Liver (tissue), 9 donors: ENCODE data around the gene GALNTL6. TPM values are rescaled to one million over a fixed set of nuclear protein-coding genes. Genes with fewer than 3 reads are reported as not detected.

Source experiments
- DNase-seq: peaks from one replicate; pipeline ENCODE4 v3.0.0-alpha.2; 2017; ENCODE audit warnings: low spot score
- H3K27ac ChIP-seq, 2 donors: one replicate each; pipeline ENCODE4 v1.7.0; 2013; ENCODE audit warnings: inconsistent platforms in 2 of 2, low read length in 2 of 2, control low read depth in 1 of 2, low read depth in 1 of 2, mild to moderate bottlenecking in 1 of 2
- H3K27me3 ChIP-seq, 4 donors: one replicate each; pipeline versions ENCODE4 v1.6.1 to v1.7.0; 2013; ENCODE audit warnings: low read length in 3 of 4, inconsistent platforms in 1 of 4, mild to moderate bottlenecking in 1 of 4, moderate library complexity in 1 of 4; ENCODE audit not compliant: control insufficient read depth in 4 of 4, insufficient read depth in 4 of 4
- H3K36me3 ChIP-seq, 4 donors: one replicate each; pipeline versions ENCODE4 v1.6.1 to v1.7.0; 2013; ENCODE audit warnings: low read length in 3 of 4, mild to moderate bottlenecking in 3 of 4, low read depth in 1 of 4, moderate library complexity in 1 of 4; ENCODE audit not compliant: control insufficient read depth in 4 of 4, insufficient read depth in 3 of 4
- H3K4me1 ChIP-seq, 4 donors: one replicate each; pipeline versions ENCODE4 v1.6.1 to v1.7.0; 2013; ENCODE audit warnings: low read length in 3 of 4, mild to moderate bottlenecking in 3 of 4, moderate library complexity in 1 of 4; ENCODE audit not compliant: control insufficient read depth in 4 of 4, insufficient read depth in 4 of 4
- H3K4me3 ChIP-seq, 3 donors: one replicate each; pipeline versions ENCODE4 v1.6.1 to v1.7.0; 2013; ENCODE audit warnings: low read length in 3 of 3, control low read depth in 1 of 3, low read depth in 1 of 3, mild to moderate bottlenecking in 1 of 3
- H3K9ac ChIP-seq, 2 donors: one replicate each; pipeline ENCODE4 v1.7.0; 2013; ENCODE audit warnings: low read length in 2 of 2, mild to moderate bottlenecking in 2 of 2, moderate library complexity in 2 of 2, control low read depth in 1 of 2, low read depth in 1 of 2
- H3K9me3 ChIP-seq, 4 donors: one replicate each; pipeline versions ENCODE4 v1.6.1 to v1.7.0; 2013; ENCODE audit warnings: low read length in 3 of 4; ENCODE audit not compliant: control insufficient read depth in 4 of 4
- EGR1 ChIP-seq, 2 donors: IDR thresholded peaks; 2 replicates each; pipeline ENCODE4 v1.6.1; 2016 to 2018; ENCODE audit warnings: antibody characterized with exemption in 2 of 2, low read depth in 2 of 2
- FOXA1 ChIP-seq: IDR thresholded peaks from 2 replicates; pipeline ENCODE4 v1.6.1; 2016; ENCODE audit warnings: antibody characterized with exemption
- FOXA2 ChIP-seq: IDR thresholded peaks from 2 replicates; pipeline ENCODE4 v1.6.1; 2016; ENCODE audit warnings: antibody characterized with exemption
- GABPA ChIP-seq, 2 donors: IDR thresholded peaks in 1 of 2; conservative IDR thresholded peaks in 1 of 2; 2 replicates each; pipeline ENCODE4 v1.6.1; 2016; ENCODE audit warnings: antibody characterized with exemption in 2 of 2, mild to moderate bottlenecking in 1 of 2, moderate library complexity in 1 of 2
- HNF4A ChIP-seq, 2 donors: conservative IDR thresholded peaks; 2 replicates each; pipeline ENCODE4 v1.6.1; 2016; ENCODE audit warnings: antibody characterized with exemption in 2 of 2, mild to moderate bottlenecking in 2 of 2
- HNF4G ChIP-seq: IDR thresholded peaks from 2 replicates; pipeline ENCODE4 v1.6.1; 2016; ENCODE audit warnings: antibody characterized with exemption
- JUND ChIP-seq, 2 donors: IDR thresholded peaks; 2 replicates each; pipeline ENCODE4 v1.6.1; 2016; ENCODE audit warnings: antibody characterized with exemption in 2 of 2
- NR2F2 ChIP-seq: IDR thresholded peaks from 2 replicates; pipeline ENCODE4 v1.6.1; 2016; ENCODE audit warnings: antibody characterized with exemption
- RAD21 ChIP-seq, 2 donors: IDR thresholded peaks; 2 replicates each; pipeline ENCODE4 v1.6.1; 2016; ENCODE audit warnings: antibody characterized with exemption in 2 of 2, mild to moderate bottlenecking in 2 of 2
- RXRA ChIP-seq, 2 donors: IDR thresholded peaks; 2 replicates each; pipeline ENCODE4 v1.6.1; 2017 to 2018; ENCODE audit warnings: antibody characterized with exemption in 2 of 2, mild to moderate bottlenecking in 1 of 2
- SP1 ChIP-seq: IDR thresholded peaks from 2 replicates; pipeline ENCODE4 v1.6.1; 2018; ENCODE audit warnings: antibody characterized with exemption, mild to moderate bottlenecking
- TAF1 ChIP-seq: conservative IDR thresholded peaks from 2 replicates; pipeline ENCODE4 v1.6.1; 2016; ENCODE audit warnings: antibody characterized with exemption, mild to moderate bottlenecking
- YY1 ChIP-seq: IDR thresholded peaks from 2 replicates; pipeline ENCODE4 v1.6.1; 2016; ENCODE audit warnings: antibody characterized with exemption, mild to moderate bottlenecking
- WGBS: extraction: QIAGEN DNeasy Blood & Tissue Kit; methylation state at CpG from one replicate; pipeline ENCODE4 v1.1.7; 2013; 5-methylcytosine and 5-hydroxymethylcytosine counted together
- polyA plus RNA-seq, 2 donors: library from polyadenylated mRNA; stranded (reverse) in 1 of 2; unstranded in 1 of 2; fragments of 200-250 nt in 1 of 2; fragments of >200 nt in 1 of 2; fragmentation: Nextera tagmentation in 1 of 2; extraction: Ambion mirVana in 1 of 2; gene quantifications; one replicate each; pipeline versions ENCODE4 v1.2.1 to v1.2.3, GENCODE V29; 2013 to 2015
- total RNA-seq, 2 donors: library from RNA; depleted of rRNA; stranded (reverse); fragments of >200 nt; gene quantifications; one replicate each; pipeline ENCODE4 v1.2.3, GENCODE V29; 2014
- TF ChIP-seq, protein P1 (sequence below): fragments of 150-350 bp; IDR thresholded peaks from 2 replicates; pipeline ENCODE4 v1.5.1; 2017; ENCODE audit warnings: improper control_type of control experiment, low read depth, low read length; ENCODE audit not compliant: missing input control
- TF ChIP-seq, protein P2 (sequence below): IDR thresholded peaks from 2 replicates; pipeline ENCODE4 v1.6.1; 2016; ENCODE audit warnings: antibody characterized with exemption
- TF ChIP-seq, protein P3 (sequence below): IDR thresholded peaks from 2 replicates; pipeline ENCODE4 v1.6.1; 2016; ENCODE audit warnings: antibody characterized with exemption
- TF ChIP-seq, protein P4 (sequence below): IDR thresholded peaks from 2 replicates; pipeline ENCODE4 v1.6.1; 2016; ENCODE audit warnings: antibody characterized with exemption, mild to moderate bottlenecking
- donor health status: healthy.
- donor health status: healthy.
- donor health status: healthy.
- donor health status: healthy.
- donor health status: healthy.

Gene GALNTL6
- total and polyA plus RNA-seq, 4 donors: 0.06 to 0.08 TPM; not detected in 2

DNA sequence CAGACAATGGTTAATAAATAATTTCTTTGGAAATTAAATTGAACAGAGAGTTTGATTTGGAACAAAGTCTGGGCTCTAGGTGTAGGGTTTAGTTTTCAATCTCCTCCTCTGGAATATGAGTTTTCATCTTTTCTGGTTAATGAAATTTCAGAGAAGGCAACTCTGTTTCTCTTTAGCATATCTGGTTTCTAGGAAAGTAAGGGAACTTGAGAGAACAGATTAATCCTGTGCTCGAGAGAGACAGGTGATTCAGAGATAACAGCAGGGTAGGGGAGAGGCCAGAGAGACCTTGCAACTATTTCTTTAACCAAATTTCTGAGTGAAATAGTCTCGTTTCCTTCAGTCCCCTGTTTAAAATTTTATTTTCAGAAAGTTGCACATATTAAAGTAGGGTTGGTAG, 275.4 kb downstream of the GALNTL6 start:
- no peaks in the 10 kb centered on the region for H3K4me1 ChIP-seq
- no peaks in the 10 kb centered on the region for H3K27me3 ChIP-seq
- TF ChIP-seq TAF1: no peak
- no peak for TF ChIP-seq FOXA2
- TF ChIP-seq, protein P1, sequence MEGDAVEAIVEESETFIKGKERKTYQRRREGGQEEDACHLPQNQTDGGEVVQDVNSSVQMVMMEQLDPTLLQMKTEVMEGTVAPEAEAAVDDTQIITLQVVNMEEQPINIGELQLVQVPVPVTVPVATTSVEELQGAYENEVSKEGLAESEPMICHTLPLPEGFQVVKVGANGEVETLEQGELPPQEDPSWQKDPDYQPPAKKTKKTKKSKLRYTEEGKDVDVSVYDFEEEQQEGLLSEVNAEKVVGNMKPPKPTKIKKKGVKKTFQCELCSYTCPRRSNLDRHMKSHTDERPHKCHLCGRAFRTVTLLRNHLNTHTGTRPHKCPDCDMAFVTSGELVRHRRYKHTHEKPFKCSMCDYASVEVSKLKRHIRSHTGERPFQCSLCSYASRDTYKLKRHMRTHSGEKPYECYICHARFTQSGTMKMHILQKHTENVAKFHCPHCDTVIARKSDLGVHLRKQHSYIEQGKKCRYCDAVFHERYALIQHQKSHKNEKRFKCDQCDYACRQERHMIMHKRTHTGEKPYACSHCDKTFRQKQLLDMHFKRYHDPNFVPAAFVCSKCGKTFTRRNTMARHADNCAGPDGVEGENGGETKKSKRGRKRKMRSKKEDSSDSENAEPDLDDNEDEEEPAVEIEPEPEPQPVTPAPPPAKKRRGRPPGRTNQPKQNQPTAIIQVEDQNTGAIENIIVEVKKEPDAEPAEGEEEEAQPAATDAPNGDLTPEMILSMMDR: no peak
- no peak for TF ChIP-seq GABPA (IDR thresholded peaks at IDR 0.05 in 1 of 2, conservative IDR thresholded peaks at IDR 0.05 in 1 of 2)
- TF ChIP-seq NR2F2: no peak
- TF ChIP-seq RXRA (IDR thresholded peaks at IDR 0.05): no peak
- TF ChIP-seq SP1: no peak
- TF ChIP-seq, protein P2, sequence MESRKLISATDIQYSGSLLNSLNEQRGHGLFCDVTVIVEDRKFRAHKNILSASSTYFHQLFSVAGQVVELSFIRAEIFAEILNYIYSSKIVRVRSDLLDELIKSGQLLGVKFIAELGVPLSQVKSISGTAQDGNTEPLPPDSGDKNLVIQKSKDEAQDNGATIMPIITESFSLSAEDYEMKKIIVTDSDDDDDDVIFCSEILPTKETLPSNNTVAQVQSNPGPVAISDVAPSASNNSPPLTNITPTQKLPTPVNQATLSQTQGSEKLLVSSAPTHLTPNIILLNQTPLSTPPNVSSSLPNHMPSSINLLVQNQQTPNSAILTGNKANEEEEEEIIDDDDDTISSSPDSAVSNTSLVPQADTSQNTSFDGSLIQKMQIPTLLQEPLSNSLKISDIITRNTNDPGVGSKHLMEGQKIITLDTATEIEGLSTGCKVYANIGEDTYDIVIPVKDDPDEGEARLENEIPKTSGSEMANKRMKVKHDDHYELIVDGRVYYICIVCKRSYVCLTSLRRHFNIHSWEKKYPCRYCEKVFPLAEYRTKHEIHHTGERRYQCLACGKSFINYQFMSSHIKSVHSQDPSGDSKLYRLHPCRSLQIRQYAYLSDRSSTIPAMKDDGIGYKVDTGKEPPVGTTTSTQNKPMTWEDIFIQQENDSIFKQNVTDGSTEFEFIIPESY: no peak
- TF ChIP-seq, protein P3, sequence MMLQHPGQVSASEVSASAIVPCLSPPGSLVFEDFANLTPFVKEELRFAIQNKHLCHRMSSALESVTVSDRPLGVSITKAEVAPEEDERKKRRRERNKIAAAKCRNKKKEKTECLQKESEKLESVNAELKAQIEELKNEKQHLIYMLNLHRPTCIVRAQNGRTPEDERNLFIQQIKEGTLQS: no peak
- TF ChIP-seq RAD21 (IDR thresholded peaks at IDR 0.05): no peak
- no peak for TF ChIP-seq YY1
- TF ChIP-seq FOXA1: no peak
- TF ChIP-seq JUND (IDR thresholded peaks at IDR 0.05): no peak
- TF ChIP-seq, protein P4, sequence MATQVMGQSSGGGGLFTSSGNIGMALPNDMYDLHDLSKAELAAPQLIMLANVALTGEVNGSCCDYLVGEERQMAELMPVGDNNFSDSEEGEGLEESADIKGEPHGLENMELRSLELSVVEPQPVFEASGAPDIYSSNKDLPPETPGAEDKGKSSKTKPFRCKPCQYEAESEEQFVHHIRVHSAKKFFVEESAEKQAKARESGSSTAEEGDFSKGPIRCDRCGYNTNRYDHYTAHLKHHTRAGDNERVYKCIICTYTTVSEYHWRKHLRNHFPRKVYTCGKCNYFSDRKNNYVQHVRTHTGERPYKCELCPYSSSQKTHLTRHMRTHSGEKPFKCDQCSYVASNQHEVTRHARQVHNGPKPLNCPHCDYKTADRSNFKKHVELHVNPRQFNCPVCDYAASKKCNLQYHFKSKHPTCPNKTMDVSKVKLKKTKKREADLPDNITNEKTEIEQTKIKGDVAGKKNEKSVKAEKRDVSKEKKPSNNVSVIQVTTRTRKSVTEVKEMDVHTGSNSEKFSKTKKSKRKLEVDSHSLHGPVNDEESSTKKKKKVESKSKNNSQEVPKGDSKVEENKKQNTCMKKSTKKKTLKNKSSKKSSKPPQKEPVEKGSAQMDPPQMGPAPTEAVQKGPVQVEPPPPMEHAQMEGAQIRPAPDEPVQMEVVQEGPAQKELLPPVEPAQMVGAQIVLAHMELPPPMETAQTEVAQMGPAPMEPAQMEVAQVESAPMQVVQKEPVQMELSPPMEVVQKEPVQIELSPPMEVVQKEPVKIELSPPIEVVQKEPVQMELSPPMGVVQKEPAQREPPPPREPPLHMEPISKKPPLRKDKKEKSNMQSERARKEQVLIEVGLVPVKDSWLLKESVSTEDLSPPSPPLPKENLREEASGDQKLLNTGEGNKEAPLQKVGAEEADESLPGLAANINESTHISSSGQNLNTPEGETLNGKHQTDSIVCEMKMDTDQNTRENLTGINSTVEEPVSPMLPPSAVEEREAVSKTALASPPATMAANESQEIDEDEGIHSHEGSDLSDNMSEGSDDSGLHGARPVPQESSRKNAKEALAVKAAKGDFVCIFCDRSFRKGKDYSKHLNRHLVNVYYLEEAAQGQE: no peak
- no peak for TF ChIP-seq HNF4A (conservative IDR thresholded peaks at IDR 0.05)
- no peak for TF ChIP-seq HNF4G
- TF ChIP-seq EGR1 (IDR thresholded peaks at IDR 0.05; ENCODE audit: low read depth in 2 of 2): no peak
- H3K9ac ChIP-seq: no peak overlapping the region
- no peak overlapping the region for H3K4me3 ChIP-seq
- H3K27ac ChIP-seq: no peak overlapping the region
- no peaks in the 10 kb centered on the region for H3K9me3 ChIP-seq
- 37% methylated on average over 2 of the region's 2 CpGs for whole genome bisulfite sequencing
- no peak for DNase-seq
- H3K36me3 ChIP-seq: no peaks in the 10 kb centered on the region

DNA sequence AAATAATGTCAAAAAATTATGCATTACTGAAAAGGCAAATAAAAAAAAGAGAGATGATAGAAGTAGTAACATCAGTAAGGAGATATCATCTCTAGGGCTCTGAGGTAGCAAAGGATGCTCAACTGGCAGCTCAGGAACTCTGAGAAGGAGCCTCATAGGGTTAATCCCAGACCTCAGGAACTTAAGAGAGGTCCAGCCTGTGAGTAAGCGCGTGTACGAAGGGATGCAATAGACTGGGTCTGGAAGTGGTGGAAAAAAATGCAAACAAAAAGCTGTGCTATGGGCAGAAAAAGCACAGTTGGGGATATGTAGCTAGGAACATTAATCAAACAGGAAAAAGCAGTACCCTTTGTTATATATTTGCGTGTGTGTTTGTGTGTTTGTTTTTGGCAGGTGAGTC, 282.0 kb downstream of the GALNTL6 start:
- Histone ChIP-seq H3K9ac (no peak overlapping the region), H3K27me3 (no peaks in the 10 kb centered on the region), H3K36me3 (no peaks in the 10 kb centered on the region), H3K27ac (no peak overlapping the region), H3K9me3 (no peaks in the 10 kb centered on the region), H3K4me3 (no peak overlapping the region), H3K4me1 (no peaks in the 10 kb centered on the region)
- WGBS: 73% methylated on average over 4 of the region's 4 CpGs
- no peak for DNase-seq
- no peak for TF ChIP-seq JUND (IDR thresholded peaks at IDR 0.05)
- TF ChIP-seq NR2F2: no peak
- no peak for TF ChIP-seq YY1
- no peak for TF ChIP-seq TAF1
- TF ChIP-seq HNF4A (conservative IDR thresholded peaks at IDR 0.05): no peak
- no peak for TF ChIP-seq HNF4G
- TF ChIP-seq, protein P4: no peak
- TF ChIP-seq, protein P1: no peak
